NCI-H2029 treated with DMSO at 0.1 percent for 48 hours (cell line): ENCODE results near the gene C7orf57.
"Not testable (repeated sequence)": the region's sequence is repeated elsewhere in the genome, so short reads cannot be mapped to it uniquely, and the experiment has no call there.

Experiments
- DNase-seq: peaks from one replicate; lab custom pipeline; 2025; lab: John Stamatoyannopoulos, UW

The C7orf57 gene

GRCh38 chr7:48035967-48036478 lies 680 bp downstream of the C7orf57 start:
- DNase-seq, result no peak

- DNase-seq, result no peak
Measured at GRCh38 chr7:48038815-48039506, 3.6 kb downstream of the C7orf57 start.

- no peak for DNase-seq
Measured at GRCh38 chr7:48040944-48041652, 5.8 kb downstream of the C7orf57 start.

DNA sequence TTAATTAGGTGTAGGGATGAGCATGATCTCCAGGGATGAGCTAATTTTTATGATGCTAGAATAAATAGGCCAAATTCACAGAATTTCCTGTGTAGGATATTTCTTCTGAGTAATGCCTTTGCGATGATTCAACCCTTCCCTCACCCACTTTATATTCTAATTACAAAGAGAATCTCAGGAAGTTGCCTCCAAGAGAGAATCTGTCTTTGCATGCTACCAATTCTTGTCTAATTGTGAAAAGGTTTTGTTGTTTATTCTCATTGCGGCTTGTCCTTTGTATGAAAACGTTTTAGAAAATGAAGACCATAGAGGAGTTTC lies 6.3 kb downstream of the C7orf57 start:
- no peak for DNase-seq

DNA sequence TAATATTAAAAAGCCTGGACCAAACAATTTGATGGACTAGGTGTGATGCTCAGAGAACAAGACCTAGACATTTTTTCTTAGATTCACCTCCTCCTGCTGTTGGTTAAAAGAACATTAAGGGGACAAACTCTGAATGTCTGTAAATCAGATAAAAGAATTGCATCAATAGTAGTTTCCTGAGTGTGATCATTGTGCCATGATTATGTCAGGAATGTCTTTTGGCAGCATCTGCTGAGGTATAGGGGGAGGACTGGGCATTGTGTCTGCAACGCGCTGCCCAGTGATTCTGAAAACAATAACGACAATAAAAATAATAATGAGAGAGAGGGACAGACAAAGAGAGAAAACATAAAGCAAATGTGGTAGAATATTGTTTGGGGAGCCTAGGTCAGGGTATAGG lies 6.9 kb downstream of the C7orf57 start:
- no peak for DNase-seq

GRCh38 chr7:48042636-48043035 lies 7.3 kb downstream of the C7orf57 start:
- DNase-seq, result no peak

- no peak for DNase-seq
Measured at GRCh38 chr7:48045195-48045765, 9.9 kb downstream of the C7orf57 start.

DNA sequence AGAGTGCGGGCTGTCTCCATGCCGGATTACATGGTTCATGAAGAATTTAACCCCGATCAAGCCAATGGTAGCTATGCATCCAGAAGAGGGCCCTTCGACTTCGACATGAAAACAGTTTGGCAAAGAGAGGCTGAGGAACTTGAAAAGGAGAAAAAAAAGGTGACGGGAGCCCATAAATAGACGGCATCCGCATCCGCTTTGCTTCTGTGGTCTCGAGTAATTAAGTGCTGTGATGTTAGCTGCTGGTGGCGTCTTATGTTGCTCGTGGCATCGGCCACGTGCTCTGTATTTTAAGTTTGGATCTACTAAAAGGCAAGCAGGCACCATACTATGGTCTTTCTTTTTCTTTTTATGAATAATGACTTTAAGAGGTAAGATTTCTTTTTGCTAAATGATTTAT lies 11.1 kb downstream of the C7orf57 start:
- no peak for DNase-seq

- no peak for DNase-seq
Measured at GRCh38 chr7:48048113-48048512, 12.8 kb downstream of the C7orf57 start.

GRCh38 chr7:48049850-48050249 lies 14.5 kb downstream of the C7orf57 start:
- DNase-seq, result no peak

- DNase-seq, result no peak
Measured at GRCh38 chr7:48052748-48053147, 17.4 kb downstream of the C7orf57 start.

- no peak for DNase-seq
Measured at GRCh38 chr7:48053736-48054135, 18.4 kb downstream of the C7orf57 start.

DNA sequence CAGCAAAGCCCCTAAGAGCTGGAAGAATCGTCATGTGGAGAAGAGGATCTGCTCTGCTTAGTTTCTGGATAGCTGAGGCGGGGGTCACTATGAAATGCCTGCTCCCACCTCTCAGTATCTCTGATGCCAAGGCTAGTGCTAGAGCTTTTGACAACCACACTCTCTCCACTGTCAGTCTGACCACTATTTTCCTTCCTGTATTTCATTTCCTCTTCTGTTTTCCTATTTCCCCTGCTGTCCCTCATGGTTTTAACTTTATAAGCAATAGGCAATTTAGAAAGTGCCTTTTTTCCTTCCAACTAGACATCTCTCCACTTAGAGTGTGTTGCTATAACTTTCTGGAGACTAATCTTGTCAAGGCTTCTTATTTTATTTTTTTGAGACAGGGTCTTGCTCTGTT lies 23.6 kb downstream of the C7orf57 start:
- DNase-seq, result no peak

DNA sequence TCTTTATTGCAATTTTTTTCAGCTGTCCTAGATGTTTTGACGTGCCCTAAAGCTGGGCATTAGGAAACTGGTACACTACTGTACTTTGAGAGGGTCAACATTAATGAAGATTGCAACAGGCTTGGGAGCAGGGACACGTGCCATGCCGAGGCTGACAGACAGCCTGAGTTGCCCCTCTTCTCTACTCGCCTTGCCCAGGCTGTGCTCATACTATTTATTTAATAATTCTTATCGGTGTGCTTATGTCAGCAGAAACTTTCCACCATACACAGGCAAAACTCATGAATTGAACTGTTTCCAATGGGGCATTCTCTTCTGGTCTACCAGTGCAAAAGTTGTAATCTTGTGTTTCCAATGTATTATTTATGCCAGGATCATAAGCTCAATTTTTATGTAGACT lies 24.4 kb downstream of the C7orf57 start:
- DNase-seq, result no peak

DNA sequence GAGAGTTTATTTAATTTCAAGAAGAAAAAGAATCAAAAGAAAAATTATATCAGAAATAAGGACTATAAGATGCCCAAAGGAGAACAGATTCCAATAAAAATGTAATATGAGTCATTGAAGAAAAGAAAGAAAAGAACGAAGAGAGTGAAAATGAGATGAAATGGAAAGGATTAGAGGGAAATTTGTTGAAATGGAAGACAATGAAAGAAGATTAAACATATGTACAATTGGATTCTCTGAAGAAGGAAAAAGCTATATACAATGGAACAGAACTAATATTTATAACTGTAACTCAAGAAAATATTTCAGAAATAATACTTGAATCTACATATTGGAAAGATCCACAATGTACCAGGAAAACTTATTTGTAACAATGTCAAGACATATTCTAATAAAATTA lies 28.6 kb downstream of the C7orf57 start:
- DNase-seq, result no peak

GRCh38 chr7:48067475-48067874 lies 32.1 kb downstream of the C7orf57 start:
- DNase-seq, result no peak

DNA sequence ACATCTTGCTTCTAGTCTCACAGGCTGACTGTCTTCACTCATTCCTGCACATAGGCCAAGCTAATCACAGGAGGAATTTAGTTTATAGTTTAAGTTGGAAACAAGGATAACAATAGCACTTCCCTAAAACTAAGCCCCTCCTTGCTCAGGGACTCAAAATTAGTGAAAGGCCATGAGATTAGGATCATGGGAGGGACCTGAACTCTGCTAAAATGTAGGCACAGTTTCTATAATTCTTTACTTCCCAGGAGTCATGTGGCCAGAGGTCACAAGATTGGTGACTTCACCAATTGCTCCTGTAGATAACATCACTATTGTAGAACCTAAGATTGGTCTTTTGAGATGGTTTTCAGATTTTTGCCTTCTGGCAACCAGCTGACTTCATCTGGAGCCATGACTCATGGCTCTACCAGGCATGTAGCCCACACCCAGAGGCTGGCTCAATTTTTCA lies 38.9 kb downstream of the C7orf57 start:
- DNase-seq, result no peak

- no peak for DNase-seq
Measured at GRCh38 chr7:48077423-48077822, 42.1 kb downstream of the C7orf57 start.

DNA sequence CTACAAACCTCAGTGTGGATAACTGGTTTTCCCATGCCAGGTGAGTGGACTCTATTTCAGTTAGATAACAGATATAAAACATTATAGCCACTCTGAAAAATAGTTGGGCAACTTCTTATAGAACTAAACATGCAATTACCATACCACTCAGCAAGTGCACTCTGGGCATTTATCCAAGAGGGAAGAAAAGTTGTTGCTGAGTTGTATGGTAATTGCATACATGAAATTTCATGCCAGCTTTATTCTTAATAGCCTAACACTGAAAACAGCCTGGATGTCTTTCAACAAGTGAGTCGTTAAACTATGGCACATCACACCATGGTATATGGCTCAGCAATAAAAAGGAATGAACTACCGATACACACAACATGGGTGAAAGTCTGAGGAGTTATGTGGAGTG lies 43.1 kb downstream of the C7orf57 start:
- no peak for DNase-seq

DNA sequence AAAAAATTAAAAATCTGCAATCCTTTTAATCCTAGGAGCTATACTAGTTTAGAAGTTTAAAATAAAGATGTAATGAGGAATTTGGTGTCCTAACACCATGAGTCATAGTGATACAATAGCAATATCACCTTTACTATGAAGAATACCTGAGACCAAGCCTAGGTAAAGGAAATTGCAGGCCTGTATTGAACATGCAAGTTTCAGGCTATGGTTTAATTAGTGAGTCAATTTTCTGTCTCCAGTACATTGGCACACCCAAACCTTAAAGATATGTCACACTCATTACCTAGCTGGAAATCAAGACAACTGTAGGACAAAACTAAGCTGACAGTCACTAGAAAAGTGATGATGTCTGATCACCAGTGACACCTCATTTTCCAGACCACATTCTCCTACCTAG lies 47.0 kb downstream of the C7orf57 start:
- DNase-seq, result not testable (repeated sequence)

DNA sequence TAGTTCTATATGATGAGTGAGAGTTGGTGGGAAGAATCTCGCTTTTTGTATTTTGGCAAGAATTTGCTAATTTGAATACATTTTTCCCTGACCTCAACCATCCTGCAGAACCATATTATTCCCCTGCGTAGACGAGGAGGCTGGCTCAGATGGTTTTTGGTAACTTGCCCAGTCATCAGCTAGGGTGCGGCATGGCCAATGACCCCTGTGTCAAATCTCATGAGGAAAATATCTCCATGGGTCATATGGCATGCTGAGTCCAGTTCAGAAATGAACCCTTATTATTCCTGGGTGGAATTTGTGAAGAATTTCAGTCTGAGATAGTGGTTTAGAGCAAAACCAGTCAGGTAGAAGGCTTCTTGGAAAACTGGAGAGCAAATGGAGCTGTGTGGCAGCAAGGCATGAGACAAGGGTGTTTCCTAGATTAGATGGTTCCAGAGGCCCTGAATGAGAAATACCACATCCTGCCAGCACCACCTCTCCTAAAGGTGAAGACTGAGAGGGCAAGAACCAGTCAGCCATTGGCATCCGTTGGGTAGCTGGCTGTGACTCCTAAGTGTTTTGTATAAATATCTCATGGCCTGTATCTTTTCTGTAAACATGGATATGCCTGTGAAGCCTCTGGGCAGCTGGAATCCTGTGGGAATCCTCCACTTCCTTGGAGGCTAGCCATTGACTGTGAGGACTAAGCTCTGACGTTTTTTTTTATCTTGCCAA lies 47.9 kb downstream of the C7orf57 start:
- no peak for DNase-seq

GRCh38 chr7:48084727-48085432 lies 49.5 kb downstream of the C7orf57 start:
- no peak for DNase-seq
